Measurements from ENCODE around the gene S100A6. TPM values are rescaled to one million over a fixed set of nuclear protein-coding genes. Genes with fewer than 3 reads are reported as not detected.
"Not testable (repeated sequence)": the region's sequence is repeated elsewhere in the genome, so short reads cannot be mapped to it uniquely, and the experiment has no call there.

S100A6 gene
- total RNA-seq, 1 donor from 2014 or later = 14.8 TPM

GRCh38 chr1:153578490-153578889 lies 42.7 kb upstream of the S100A6 start:
- no peak overlapping the region for H3K4me3 Mint-ChIP-seq (ENCODE audit: low read depth)
- peaks cover 6% of the 10 kb centered on the region for H3K27me3 Mint-ChIP-seq
- DNase-seq (ENCODE audit: low spot score, unreplicated experiment) = no peak
- H3K4me1 Mint-ChIP-seq (ENCODE audit: low read depth) = peaks cover 6% of the 10 kb centered on the region
- no peaks in the 10 kb centered on the region for H3K36me3 Mint-ChIP-seq (ENCODE audit: insufficient read depth)
- no peak for TF ChIP-seq CTCF (IDR thresholded peaks at IDR 0.05; ENCODE audit: unreplicated experiment)
- no peak overlapping the region for H3K27ac Mint-ChIP-seq
- no peaks in the 10 kb centered on the region for H3K9me3 Mint-ChIP-seq (ENCODE audit: low read depth)

GRCh38 chr1:153577624-153578051 lies 41.8 kb upstream of the S100A6 start:
- H3K27ac Mint-ChIP-seq = no peak overlapping the region
- peaks cover 6% of the 10 kb centered on the region for H3K4me1 Mint-ChIP-seq (ENCODE audit: low read depth)
- no peaks in the 10 kb centered on the region for H3K9me3 Mint-ChIP-seq (ENCODE audit: low read depth)

GRCh38 chr1:153577138-153577537 lies 41.3 kb upstream of the S100A6 start:
- Mint-ChIP-seq H3K9me3 (ENCODE audit: low read depth) (no peaks in the 10 kb centered on the region), H3K36me3 (ENCODE audit: insufficient read depth) (no peaks in the 10 kb centered on the region), H3K27me3 (peaks cover 6% of the 10 kb centered on the region), H3K27ac (no peak overlapping the region), H3K4me3 (ENCODE audit: low read depth) (no peak overlapping the region), H3K4me1 (ENCODE audit: low read depth) (peaks cover 6% of the 10 kb centered on the region)
- no peak for TF ChIP-seq CTCF (IDR thresholded peaks at IDR 0.05; ENCODE audit: unreplicated experiment)
- DNase-seq (ENCODE audit: low spot score, unreplicated experiment) = no peak

More at GRCh38 chr1:153577624-153578051, 41.8 kb upstream of the S100A6 start:
- Mint-ChIP-seq H3K4me3 (ENCODE audit: low read depth) (no peak overlapping the region), H3K27me3 (peaks cover 6% of the 10 kb centered on the region), H3K36me3 (ENCODE audit: insufficient read depth) (no peaks in the 10 kb centered on the region)
- no peak for DNase-seq (ENCODE audit: low spot score, unreplicated experiment)
- TF ChIP-seq CTCF (IDR thresholded peaks at IDR 0.05; ENCODE audit: unreplicated experiment) = no peak

- not testable (repeated sequence) for H3K4me3 Mint-ChIP-seq (ENCODE audit: low read depth); H3K36me3 Mint-ChIP-seq (ENCODE audit: insufficient read depth); H3K27ac Mint-ChIP-seq; H3K9me3 Mint-ChIP-seq (ENCODE audit: low read depth); H3K27me3 Mint-ChIP-seq; DNase-seq (ENCODE audit: low spot score, unreplicated experiment)
- peaks cover 11% of the 10 kb centered on the region for H3K4me1 Mint-ChIP-seq (ENCODE audit: low read depth)
Measured at GRCh38 chr1:153575497-153575896, 39.7 kb upstream of the S100A6 start.

GRCh38 chr1:153575081-153575491 lies 39.3 kb upstream of the S100A6 start:
- H3K27ac Mint-ChIP-seq; H3K9me3 Mint-ChIP-seq (ENCODE audit: low read depth); H3K27me3 Mint-ChIP-seq; DNase-seq (ENCODE audit: low spot score, unreplicated experiment); H3K4me3 Mint-ChIP-seq (ENCODE audit: low read depth); H3K36me3 Mint-ChIP-seq (ENCODE audit: insufficient read depth): not testable (repeated sequence)
- H3K4me1 Mint-ChIP-seq (ENCODE audit: low read depth) = peaks cover 11% of the 10 kb centered on the region

GRCh38 chr1:153573351-153573750 lies 37.6 kb upstream of the S100A6 start:
- no peaks in the 10 kb centered on the region for H3K36me3 Mint-ChIP-seq (ENCODE audit: insufficient read depth)
- no peak for TF ChIP-seq CTCF (IDR thresholded peaks at IDR 0.05; ENCODE audit: unreplicated experiment)
- no peak overlapping the region for H3K4me3 Mint-ChIP-seq (ENCODE audit: low read depth)
- no peaks in the 10 kb centered on the region for H3K9me3 Mint-ChIP-seq (ENCODE audit: low read depth)
- peaks cover 5% of the 10 kb centered on the region for H3K27me3 Mint-ChIP-seq
- DNase-seq (ENCODE audit: low spot score, unreplicated experiment) = no peak
- H3K4me1 Mint-ChIP-seq (ENCODE audit: low read depth) = peaks cover 17% of the 10 kb centered on the region
- no peak overlapping the region for H3K27ac Mint-ChIP-seq
